SU-DHL-6 (cell line): Measurements from ENCODE around the gene RPL18.

Experiments used
- H2AFZ ChIP-seq: fragments of 200-600 bp; sonication (generic); 2 replicates; pipeline ENCODE4 v1.6.1; 2014; ENCODE audit warnings: low read depth, mild to moderate bottlenecking, moderate library complexity, mixed read lengths, antibody characterized with exemption, low read length; ENCODE audit not compliant: severe bottlenecking
- H3F3A ChIP-seq: fragments of 200-600 bp; shearing (Covaris generic); 2 replicates; pipeline ENCODE4 v1.6.0; 2016; ENCODE audit warnings: antibody characterized with exemption, mild to moderate bottlenecking; ENCODE audit not compliant: insufficient read depth
- H3K27ac ChIP-seq: fragments of 200-600 bp; sonication (generic); 2 replicates; pipeline ENCODE4 v1.5.1; 2016; ENCODE audit warnings: low read depth, mild to moderate bottlenecking, low read length, moderate library complexity, mixed read lengths
- H3K27me3 ChIP-seq: fragments of 200-600 bp; sonication (generic), shearing (Covaris generic); 2 replicates; pipeline ENCODE4 v1.6.0; 2014; ENCODE audit warnings: mild to moderate bottlenecking, low read length
- H3K36me3 ChIP-seq: fragments of 200-600 bp; sonication (generic); 2 replicates; pipeline ENCODE4 v1.6.1; 2014; ENCODE audit warnings: mild to moderate bottlenecking, low read length, mixed read lengths
- H3K4me2 ChIP-seq: fragments of 300-600, 200-600 bp; shearing (Covaris generic), sonication (generic); 2 replicates; pipeline ENCODE4 v1.6.0; 2014; ENCODE audit warnings: low read length, low read depth, mild to moderate bottlenecking; ENCODE audit not compliant: poor library complexity, severe bottlenecking
- H3K4me3 ChIP-seq: fragments of 200-600 bp; sonication (generic); 2 replicates; pipeline ENCODE4 v1.5.1; 2014; ENCODE audit warnings: antibody characterized with exemption, low read length, mild to moderate bottlenecking, mixed read lengths; ENCODE audit not compliant: insufficient read depth, poor library complexity, severe bottlenecking
- H3K79me2 ChIP-seq: fragments of 200-600 bp; sonication (generic); 2 replicates; pipeline ENCODE4 v1.6.1; 2014; ENCODE audit warnings: mild to moderate bottlenecking, low read length, moderate library complexity; ENCODE audit not compliant: insufficient read depth
- H3K9ac ChIP-seq: fragments of 200-600 bp; sonication (generic); 2 replicates; pipeline ENCODE4 v1.7.0; 2014; ENCODE audit warnings: mild to moderate bottlenecking, low read length
- H3K9me2 ChIP-seq: fragments of 200-600 bp; sonication (generic); replicated peaks from 2 replicates; pipeline ENCODE4 v1.6.1; 2014; ENCODE audit warnings: low read length; ENCODE audit not compliant: insufficient read depth
- H3K9me3 ChIP-seq: fragments of 200-600 bp; sonication (generic); 2 replicates; pipeline ENCODE4 v1.6.1; 2014; ENCODE audit warnings: low read length, mixed read lengths; ENCODE audit not compliant: insufficient read depth
- H4K20me1 ChIP-seq: fragments of 200-600 bp; sonication (generic); 2 replicates; pipeline ENCODE4 v1.6.1; 2014; ENCODE audit warnings: low read depth, mild to moderate bottlenecking, antibody characterized with exemption, low read length, moderate library complexity, mixed read lengths
- CTCF ChIP-seq: fragments of 200-600 bp; sonication (generic); IDR thresholded peaks from one replicate; pipeline ENCODE4 v1.5.1; 2017; ENCODE audit warnings: antibody characterized with exemption, mild to moderate bottlenecking, low read length, moderate library complexity; ENCODE audit not compliant: insufficient read depth, poor library complexity, severe bottlenecking
- EZH2phosphoT487 ChIP-seq: fragments of 200-600 bp; sonication (generic), shearing (Covaris generic); conservative IDR thresholded peaks from 2 replicates; pipeline ENCODE4 v1.6.1; 2018; ENCODE audit warnings: mild to moderate bottlenecking, antibody characterized with exemption, low read length, moderate library complexity, mixed read lengths

Gene RPL18

GRCh38 chr19:48568345-48568886 is 50.6 kb downstream of the RPL18 start:
- H3K27ac ChIP-seq, result no peak overlapping the region
- H3K9ac ChIP-seq, result no peak overlapping the region
- H3K9me3 ChIP-seq, result no peaks in the 10 kb centered on the region
- no peaks in the 10 kb centered on the region for H3K36me3 ChIP-seq
- H4K20me1 ChIP-seq, result no peaks in the 10 kb centered on the region
- no peak for TF ChIP-seq CTCF
- no peak for TF ChIP-seq EZH2phosphoT487
- H3K4me3 ChIP-seq, result no peak overlapping the region
- H2AFZ ChIP-seq, result no peak overlapping the region
- H3K4me2 ChIP-seq, result no peak overlapping the region
- H3K79me2 ChIP-seq, result no peaks in the 10 kb centered on the region
- H3K9me2 ChIP-seq, result no peaks in the 10 kb centered on the region
- H3F3A ChIP-seq, result no peaks in the 10 kb centered on the region
- H3K27me3 ChIP-seq, result no peaks in the 10 kb centered on the region
